H1 (cell line): ENCODE results near the gene TNS3. TPM values are rescaled to one million over a fixed set of nuclear protein-coding genes. Genes with fewer than 3 reads are reported as not detected.

Source experiments
- POU5F1 ChIP-seq: IDR thresholded peaks from 2 replicates; pipeline ENCODE4 v1.6.1; 2011; ENCODE audit warnings: low read depth, mild to moderate bottlenecking, low read length, moderate library complexity
- SP4 ChIP-seq: IDR thresholded peaks from 2 replicates; pipeline ENCODE4 v1.6.1; 2012; ENCODE audit warnings: low read length, inconsistent platforms
- TEAD4 ChIP-seq: IDR thresholded peaks from 2 replicates; pipeline ENCODE4 v1.6.1; 2012; ENCODE audit warnings: low read depth, low read length, inconsistent platforms, mixed read lengths
- polyA plus RNA-seq, 7 experiments: library from polyadenylated mRNA; depleted of rRNA in 3 of 7; stranded (reverse) in 5 of 7; unstranded in 2 of 7; fragments of >200 nt in 5 of 7; fragments of 200-250 nt in 2 of 7; gene quantifications; 1 replicate in 5 of 7; 2 replicates in 1 of 7; 4 replicates in 1 of 7; pipeline versions ENCODE4 v1.2.1 to v1.2.3, GENCODE V29; 2011 to 2013; ENCODE audit warnings: missing spikeins in 2 of 7, mixed read lengths in 2 of 7
- total RNA-seq: library from RNA; stranded (reverse); fragmentation: NEBNext Ultra II Directional; extraction: Animal tissue kit (Norgen Biotek cat#: 25700); gene quantifications from 2 replicates; pipeline ENCODE4 v1.2.1, GENCODE V29; 2021
- TF ChIP-seq, protein P1 (sequence below): fragments of 300-600 bp; sonication (generic); IDR thresholded peaks from 2 replicates; pipeline ENCODE4 v1.7.1; 2012; ENCODE audit warnings: low read length, moderate library complexity, mild to moderate bottlenecking, inconsistent platforms; ENCODE audit not compliant: insufficient replicate concordance
- TF ChIP-seq, protein P2 (sequence below): IDR thresholded peaks from 2 replicates; pipeline ENCODE4 v1.6.1; 2012; ENCODE audit warnings: low read length, inconsistent platforms
- TF ChIP-seq, protein P3 (sequence below): IDR thresholded peaks from 2 replicates; pipeline ENCODE4 v1.6.1; 2011; ENCODE audit warnings: low read depth, mild to moderate bottlenecking, low read length; ENCODE audit not compliant: insufficient read depth

Gene TNS3
- total and polyA plus RNA-seq, 2 of the 8 experiments (the other 6 are each of a cell fraction or from before 2014, with no cell fraction given) = 11.9 to 24.2 TPM

DNA sequence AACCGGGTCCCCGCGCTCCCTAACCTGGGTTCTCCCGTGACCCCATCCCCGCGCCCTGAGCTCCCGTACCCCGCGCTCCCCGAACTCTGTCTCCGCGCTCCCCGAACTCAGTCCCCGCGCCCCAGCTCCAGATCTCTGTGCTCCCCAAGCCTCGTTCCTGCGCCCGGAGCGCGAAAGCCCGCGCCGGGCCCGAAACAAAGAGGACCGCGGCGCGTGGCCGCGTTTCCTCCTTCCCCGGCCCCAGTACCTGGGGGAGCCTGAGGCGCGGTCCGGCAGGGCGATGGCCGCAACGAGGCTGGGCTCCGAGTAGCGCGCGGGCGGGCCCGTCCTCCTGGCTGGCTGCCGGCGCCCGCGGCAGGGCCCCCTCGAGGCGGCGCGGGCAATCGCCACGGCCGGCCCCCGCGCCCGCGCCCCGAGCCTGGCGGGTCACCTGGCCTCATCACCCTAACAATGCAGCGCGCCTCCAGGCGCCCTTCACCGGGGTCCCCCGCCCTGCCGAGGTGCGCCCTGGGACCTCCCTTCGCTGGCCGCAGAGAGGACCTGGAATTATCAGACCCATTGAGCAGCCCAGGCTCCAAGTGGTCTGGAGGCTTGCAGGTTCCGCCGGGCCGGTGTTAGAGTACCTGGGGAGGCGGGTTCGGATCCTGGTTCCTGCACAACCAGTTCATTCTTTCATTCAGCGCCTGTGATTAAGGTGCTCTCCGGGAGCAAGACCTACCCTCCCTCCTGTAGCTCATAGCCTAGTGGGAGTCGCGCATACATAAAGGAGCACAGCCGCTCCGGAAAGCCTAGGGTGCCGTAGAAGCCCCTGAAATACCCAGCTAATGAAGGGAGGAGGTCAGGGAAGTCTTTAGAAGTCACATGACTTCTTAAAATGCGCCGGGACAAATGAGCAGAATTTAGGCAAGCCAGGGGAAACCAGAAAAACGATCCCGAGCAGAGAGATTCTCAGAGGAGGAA, at the start of gene TNS3 (continued):
- TF ChIP-seq, protein P1, sequence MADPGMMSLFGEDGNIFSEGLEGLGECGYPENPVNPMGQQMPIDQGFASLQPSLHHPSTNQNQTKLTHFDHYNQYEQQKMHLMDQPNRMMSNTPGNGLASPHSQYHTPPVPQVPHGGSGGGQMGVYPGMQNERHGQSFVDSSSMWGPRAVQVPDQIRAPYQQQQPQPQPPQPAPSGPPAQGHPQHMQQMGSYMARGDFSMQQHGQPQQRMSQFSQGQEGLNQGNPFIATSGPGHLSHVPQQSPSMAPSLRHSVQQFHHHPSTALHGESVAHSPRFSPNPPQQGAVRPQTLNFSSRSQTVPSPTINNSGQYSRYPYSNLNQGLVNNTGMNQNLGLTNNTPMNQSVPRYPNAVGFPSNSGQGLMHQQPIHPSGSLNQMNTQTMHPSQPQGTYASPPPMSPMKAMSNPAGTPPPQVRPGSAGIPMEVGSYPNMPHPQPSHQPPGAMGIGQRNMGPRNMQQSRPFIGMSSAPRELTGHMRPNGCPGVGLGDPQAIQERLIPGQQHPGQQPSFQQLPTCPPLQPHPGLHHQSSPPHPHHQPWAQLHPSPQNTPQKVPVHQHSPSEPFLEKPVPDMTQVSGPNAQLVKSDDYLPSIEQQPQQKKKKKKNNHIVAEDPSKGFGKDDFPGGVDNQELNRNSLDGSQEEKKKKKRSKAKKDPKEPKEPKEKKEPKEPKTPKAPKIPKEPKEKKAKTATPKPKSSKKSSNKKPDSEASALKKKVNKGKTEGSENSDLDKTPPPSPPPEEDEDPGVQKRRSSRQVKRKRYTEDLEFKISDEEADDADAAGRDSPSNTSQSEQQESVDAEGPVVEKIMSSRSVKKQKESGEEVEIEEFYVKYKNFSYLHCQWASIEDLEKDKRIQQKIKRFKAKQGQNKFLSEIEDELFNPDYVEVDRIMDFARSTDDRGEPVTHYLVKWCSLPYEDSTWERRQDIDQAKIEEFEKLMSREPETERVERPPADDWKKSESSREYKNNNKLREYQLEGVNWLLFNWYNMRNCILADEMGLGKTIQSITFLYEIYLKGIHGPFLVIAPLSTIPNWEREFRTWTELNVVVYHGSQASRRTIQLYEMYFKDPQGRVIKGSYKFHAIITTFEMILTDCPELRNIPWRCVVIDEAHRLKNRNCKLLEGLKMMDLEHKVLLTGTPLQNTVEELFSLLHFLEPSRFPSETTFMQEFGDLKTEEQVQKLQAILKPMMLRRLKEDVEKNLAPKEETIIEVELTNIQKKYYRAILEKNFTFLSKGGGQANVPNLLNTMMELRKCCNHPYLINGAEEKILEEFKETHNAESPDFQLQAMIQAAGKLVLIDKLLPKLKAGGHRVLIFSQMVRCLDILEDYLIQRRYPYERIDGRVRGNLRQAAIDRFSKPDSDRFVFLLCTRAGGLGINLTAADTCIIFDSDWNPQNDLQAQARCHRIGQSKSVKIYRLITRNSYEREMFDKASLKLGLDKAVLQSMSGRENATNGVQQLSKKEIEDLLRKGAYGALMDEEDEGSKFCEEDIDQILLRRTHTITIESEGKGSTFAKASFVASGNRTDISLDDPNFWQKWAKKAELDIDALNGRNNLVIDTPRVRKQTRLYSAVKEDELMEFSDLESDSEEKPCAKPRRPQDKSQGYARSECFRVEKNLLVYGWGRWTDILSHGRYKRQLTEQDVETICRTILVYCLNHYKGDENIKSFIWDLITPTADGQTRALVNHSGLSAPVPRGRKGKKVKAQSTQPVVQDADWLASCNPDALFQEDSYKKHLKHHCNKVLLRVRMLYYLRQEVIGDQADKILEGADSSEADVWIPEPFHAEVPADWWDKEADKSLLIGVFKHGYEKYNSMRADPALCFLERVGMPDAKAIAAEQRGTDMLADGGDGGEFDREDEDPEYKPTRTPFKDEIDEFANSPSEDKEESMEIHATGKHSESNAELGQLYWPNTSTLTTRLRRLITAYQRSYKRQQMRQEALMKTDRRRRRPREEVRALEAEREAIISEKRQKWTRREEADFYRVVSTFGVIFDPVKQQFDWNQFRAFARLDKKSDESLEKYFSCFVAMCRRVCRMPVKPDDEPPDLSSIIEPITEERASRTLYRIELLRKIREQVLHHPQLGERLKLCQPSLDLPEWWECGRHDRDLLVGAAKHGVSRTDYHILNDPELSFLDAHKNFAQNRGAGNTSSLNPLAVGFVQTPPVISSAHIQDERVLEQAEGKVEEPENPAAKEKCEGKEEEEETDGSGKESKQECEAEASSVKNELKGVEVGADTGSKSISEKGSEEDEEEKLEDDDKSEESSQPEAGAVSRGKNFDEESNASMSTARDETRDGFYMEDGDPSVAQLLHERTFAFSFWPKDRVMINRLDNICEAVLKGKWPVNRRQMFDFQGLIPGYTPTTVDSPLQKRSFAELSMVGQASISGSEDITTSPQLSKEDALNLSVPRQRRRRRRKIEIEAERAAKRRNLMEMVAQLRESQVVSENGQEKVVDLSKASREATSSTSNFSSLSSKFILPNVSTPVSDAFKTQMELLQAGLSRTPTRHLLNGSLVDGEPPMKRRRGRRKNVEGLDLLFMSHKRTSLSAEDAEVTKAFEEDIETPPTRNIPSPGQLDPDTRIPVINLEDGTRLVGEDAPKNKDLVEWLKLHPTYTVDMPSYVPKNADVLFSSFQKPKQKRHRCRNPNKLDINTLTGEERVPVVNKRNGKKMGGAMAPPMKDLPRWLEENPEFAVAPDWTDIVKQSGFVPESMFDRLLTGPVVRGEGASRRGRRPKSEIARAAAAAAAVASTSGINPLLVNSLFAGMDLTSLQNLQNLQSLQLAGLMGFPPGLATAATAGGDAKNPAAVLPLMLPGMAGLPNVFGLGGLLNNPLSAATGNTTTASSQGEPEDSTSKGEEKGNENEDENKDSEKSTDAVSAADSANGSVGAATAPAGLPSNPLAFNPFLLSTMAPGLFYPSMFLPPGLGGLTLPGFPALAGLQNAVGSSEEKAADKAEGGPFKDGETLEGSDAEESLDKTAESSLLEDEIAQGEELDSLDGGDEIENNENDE = no peak
- TF ChIP-seq SP4 = no peak
- TF ChIP-seq, protein P2, sequence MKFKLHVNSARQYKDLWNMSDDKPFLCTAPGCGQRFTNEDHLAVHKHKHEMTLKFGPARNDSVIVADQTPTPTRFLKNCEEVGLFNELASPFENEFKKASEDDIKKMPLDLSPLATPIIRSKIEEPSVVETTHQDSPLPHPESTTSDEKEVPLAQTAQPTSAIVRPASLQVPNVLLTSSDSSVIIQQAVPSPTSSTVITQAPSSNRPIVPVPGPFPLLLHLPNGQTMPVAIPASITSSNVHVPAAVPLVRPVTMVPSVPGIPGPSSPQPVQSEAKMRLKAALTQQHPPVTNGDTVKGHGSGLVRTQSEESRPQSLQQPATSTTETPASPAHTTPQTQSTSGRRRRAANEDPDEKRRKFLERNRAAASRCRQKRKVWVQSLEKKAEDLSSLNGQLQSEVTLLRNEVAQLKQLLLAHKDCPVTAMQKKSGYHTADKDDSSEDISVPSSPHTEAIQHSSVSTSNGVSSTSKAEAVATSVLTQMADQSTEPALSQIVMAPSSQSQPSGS = no peak
- no peak for TF ChIP-seq POU5F1
- no peak for TF ChIP-seq TEAD4
- TF ChIP-seq, protein P3, sequence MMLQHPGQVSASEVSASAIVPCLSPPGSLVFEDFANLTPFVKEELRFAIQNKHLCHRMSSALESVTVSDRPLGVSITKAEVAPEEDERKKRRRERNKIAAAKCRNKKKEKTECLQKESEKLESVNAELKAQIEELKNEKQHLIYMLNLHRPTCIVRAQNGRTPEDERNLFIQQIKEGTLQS = no peak
